Lower lobe of right lung (tissue), 2 donors: Measurements from ENCODE around the gene RNF207. TPM values are rescaled to one million over a fixed set of nuclear protein-coding genes. Genes with fewer than 3 reads are reported as not detected.

Experiments used
- ATAC-seq, 2 donors: fragments of 200-7000 bp; cut with Tn5 transposase; one replicate each; pipeline ENCODE4 v1.9.1; 2020 to 2022; ENCODE audit warnings: mild to moderate bottlenecking in 2 of 2, moderate library complexity in 2 of 2
- DNase-seq: peaks from one replicate; pipeline ENCODE4 v3.0.0-alpha.2; 2020
- H3K27ac ChIP-seq: fragments of 200-600 bp; one replicate; pipeline ENCODE4 v1.8.0; 2022
- H3K27me3 ChIP-seq: fragments of 200-600 bp; one replicate; pipeline ENCODE4 v1.8.0; 2022; ENCODE audit warnings: low read depth
- H3K36me3 ChIP-seq: fragments of 200-600 bp; one replicate; pipeline ENCODE4 v1.8.0; 2022; ENCODE audit warnings: mild to moderate bottlenecking
- H3K4me1 ChIP-seq: fragments of 200-600 bp; one replicate; pipeline ENCODE4 v1.8.0; 2022
- H3K4me3 ChIP-seq: fragments of 200-600 bp; one replicate; pipeline ENCODE4 v1.8.0; 2022; ENCODE audit warnings: mild to moderate bottlenecking
- H3K9me3 ChIP-seq: fragments of 200-600 bp; one replicate; pipeline ENCODE4 v1.8.0; 2022
- intact Hi-C: fragments of 100-400 bp; cut with DNase I; formaldehyde crosslinking; loops from one replicate; pipeline ENCODE4 v1.11.0; 2022
- total RNA-seq: library from RNA; stranded (reverse); fragmentation: NEBNext Ultra II Directional; extraction: Animal tissue kit (Norgen Biotek cat#: 25700); gene quantifications from one replicate; pipeline ENCODE4 v1.2.1, GENCODE V29; 2021
- TF ChIP-seq, protein P1 (sequence below): fragments of 200-600 bp; IDR thresholded peaks from one replicate; pipeline ENCODE4 v1.8.0; 2022; ENCODE audit warnings: antibody characterized with exemption, mild to moderate bottlenecking
- donor health status: DM: no; HTN: yes; CAD: no; lungs with severe emphysema.

Gene RNF207
- total RNA-seq, 1 donor from 2014 or later: 14.0 TPM

DNA sequence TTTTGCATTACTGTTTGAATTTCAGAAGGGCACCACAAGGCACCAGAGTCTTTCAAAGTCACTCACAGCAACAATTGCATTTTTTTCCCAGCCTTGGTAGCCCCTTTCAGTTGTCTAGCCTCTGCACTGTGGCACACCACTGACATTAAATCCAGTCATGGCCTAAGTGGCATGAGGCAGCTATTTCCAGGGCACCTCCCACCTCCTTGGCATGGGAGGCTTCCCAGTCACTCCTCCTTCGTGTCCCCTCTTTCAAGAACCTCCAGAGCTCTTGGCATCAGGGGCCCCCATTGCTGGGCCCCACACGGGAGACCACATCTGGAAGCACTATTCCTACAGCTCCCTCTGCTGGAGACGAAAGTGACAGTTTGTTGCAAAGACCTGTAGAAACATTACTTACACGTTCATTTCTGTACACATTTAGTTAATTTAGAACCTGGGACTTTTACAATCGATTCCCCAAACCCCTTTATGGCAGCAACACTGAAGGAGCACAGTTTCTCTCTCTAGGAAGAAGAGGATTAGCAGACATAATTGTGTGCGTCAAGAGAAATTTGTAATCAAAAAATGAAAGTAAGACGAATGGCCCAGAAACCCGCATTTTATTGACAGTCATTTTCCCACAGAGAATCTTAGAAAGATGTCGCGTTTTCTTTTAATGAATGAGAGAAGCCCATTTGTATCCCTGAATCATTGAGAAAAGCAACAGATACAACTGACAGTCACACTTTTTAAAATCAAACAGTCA lies 20.1 kb upstream of the RNF207 start:
- DNase-seq: no peak
- ATAC-seq: no peak
- H3K4me3 ChIP-seq: no peak overlapping the region
- TF ChIP-seq, protein P1, sequence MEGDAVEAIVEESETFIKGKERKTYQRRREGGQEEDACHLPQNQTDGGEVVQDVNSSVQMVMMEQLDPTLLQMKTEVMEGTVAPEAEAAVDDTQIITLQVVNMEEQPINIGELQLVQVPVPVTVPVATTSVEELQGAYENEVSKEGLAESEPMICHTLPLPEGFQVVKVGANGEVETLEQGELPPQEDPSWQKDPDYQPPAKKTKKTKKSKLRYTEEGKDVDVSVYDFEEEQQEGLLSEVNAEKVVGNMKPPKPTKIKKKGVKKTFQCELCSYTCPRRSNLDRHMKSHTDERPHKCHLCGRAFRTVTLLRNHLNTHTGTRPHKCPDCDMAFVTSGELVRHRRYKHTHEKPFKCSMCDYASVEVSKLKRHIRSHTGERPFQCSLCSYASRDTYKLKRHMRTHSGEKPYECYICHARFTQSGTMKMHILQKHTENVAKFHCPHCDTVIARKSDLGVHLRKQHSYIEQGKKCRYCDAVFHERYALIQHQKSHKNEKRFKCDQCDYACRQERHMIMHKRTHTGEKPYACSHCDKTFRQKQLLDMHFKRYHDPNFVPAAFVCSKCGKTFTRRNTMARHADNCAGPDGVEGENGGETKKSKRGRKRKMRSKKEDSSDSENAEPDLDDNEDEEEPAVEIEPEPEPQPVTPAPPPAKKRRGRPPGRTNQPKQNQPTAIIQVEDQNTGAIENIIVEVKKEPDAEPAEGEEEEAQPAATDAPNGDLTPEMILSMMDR: peak; percentile 40
- no peaks in the 10 kb centered on the region for H3K9me3 ChIP-seq
- intact Hi-C loops: no loop called here
- no peak overlapping the region for H3K27ac ChIP-seq
- peaks cover 8% of the 10 kb centered on the region for H3K27me3 ChIP-seq
- H3K36me3 ChIP-seq: peaks cover 51% of the 10 kb centered on the region
- H3K4me1 ChIP-seq: peaks cover 3% of the 10 kb centered on the region

- TF ChIP-seq, protein P1: no peak
- Histone ChIP-seq H3K4me1 (no peaks in the 10 kb centered on the region), H3K4me3 (no peak overlapping the region), H3K27ac (no peak overlapping the region), H3K27me3 (no peaks in the 10 kb centered on the region), H3K36me3 (peaks cover 75% of the 10 kb centered on the region), H3K9me3 (no peaks in the 10 kb centered on the region)
- DNase-seq (no peak), ATAC-seq (no peak)
- intact Hi-C loops: no loop called here
These were observed 17.5 kb upstream of the RNF207 start for GRCh38 chr1:6188466-6188865.

- no peak overlapping the region for H3K4me3 ChIP-seq
- no peaks in the 10 kb centered on the region for H3K9me3 ChIP-seq
- TF ChIP-seq, protein P1: no peak
- ATAC-seq: no peak
- DNase-seq: no peak
- peaks cover 4% of the 10 kb centered on the region for H3K4me1 ChIP-seq
- H3K27ac ChIP-seq: no peak overlapping the region
- no peaks in the 10 kb centered on the region for H3K27me3 ChIP-seq
- intact Hi-C loops: no loop called here
- H3K36me3 ChIP-seq: peaks cover 98% of the 10 kb centered on the region
These were observed 14.0 kb upstream of the RNF207 start for GRCh38 chr1:6191968-6192367.

- Histone ChIP-seq H3K4me1 (peaks cover 29% of the 10 kb centered on the region), H3K27me3 (no peaks in the 10 kb centered on the region), H3K27ac (no peak overlapping the region), H3K36me3 (peaks cover 46% of the 10 kb centered on the region), H3K9me3 (no peaks in the 10 kb centered on the region), H3K4me3 (peak overlapping the region; percentile 85)
- TF ChIP-seq, protein P1: no peak
- no peak for ATAC-seq
- intact Hi-C loops: no loop called here
- DNase-seq: no peak
These were observed 8.0 kb upstream of the RNF207 start for GRCh38 chr1:6197746-6198427.

GRCh38 chr1:6198646-6199297 lies 7.1 kb upstream of the RNF207 start:
- Histone ChIP-seq H3K9me3 (no peaks in the 10 kb centered on the region), H3K27me3 (no peaks in the 10 kb centered on the region), H3K27ac (peak overlapping the region; percentile 87), H3K4me3 (peak overlapping the region; percentile 85), H3K4me1 (peaks cover 29% of the 10 kb centered on the region), H3K36me3 (peaks cover 37% of the 10 kb centered on the region)
- TF ChIP-seq, protein P1: no peak
- intact Hi-C loops: no loop called here
- DNase-seq: no peak
- peak; percentile 23 to 40 for ATAC-seq
